ENCODE results near the gene ADAMTS20.

Gene ADAMTS20

DNA sequence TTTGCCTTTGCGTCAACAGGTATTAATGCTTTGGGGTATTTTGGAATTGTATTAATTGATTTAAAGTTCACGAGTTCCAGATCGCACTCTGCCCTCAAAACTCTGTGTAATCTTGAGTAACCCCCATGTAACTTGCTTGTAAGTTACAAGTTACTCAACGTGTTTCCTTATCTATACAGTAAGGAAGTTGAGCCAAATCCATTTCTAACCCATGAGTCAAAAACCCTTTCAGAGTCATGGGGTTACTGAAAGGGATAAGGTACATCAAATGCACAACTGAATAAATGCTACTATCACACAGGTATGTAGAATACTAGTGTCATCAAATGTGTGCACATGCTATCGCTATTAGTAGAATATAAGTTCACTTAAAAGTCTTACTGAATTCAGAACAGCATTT is 28.6 kb upstream of the ADAMTS20 start:
- no peak for DNase-seq (ENCODE audit: low read depth)
- TF ChIP-seq, protein P1, sequence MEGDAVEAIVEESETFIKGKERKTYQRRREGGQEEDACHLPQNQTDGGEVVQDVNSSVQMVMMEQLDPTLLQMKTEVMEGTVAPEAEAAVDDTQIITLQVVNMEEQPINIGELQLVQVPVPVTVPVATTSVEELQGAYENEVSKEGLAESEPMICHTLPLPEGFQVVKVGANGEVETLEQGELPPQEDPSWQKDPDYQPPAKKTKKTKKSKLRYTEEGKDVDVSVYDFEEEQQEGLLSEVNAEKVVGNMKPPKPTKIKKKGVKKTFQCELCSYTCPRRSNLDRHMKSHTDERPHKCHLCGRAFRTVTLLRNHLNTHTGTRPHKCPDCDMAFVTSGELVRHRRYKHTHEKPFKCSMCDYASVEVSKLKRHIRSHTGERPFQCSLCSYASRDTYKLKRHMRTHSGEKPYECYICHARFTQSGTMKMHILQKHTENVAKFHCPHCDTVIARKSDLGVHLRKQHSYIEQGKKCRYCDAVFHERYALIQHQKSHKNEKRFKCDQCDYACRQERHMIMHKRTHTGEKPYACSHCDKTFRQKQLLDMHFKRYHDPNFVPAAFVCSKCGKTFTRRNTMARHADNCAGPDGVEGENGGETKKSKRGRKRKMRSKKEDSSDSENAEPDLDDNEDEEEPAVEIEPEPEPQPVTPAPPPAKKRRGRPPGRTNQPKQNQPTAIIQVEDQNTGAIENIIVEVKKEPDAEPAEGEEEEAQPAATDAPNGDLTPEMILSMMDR (conservative IDR thresholded peaks at IDR 0.05; ENCODE audit: low read depth, low read length) = no peak
- H3K4me3 ChIP-seq (ENCODE audit: low read length) = no peak overlapping the region

DNA sequence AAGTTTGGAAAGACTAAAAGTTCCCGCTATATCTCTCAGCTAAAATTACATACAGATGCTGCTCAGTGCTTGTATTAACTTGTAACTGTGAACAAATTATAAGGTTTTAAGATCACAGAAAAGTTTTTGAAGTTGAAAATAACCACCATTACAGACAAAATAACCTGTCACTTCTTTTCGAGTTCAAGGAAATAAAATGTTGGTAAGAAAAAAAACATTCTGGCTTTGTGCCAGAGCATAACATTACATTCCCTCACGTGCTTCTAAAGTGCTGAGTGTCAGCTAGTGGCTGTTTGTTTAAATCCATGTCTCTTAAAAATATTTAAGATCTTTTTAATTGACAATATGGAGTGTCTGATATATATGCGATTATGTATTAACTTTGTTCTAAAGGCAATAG is 27.2 kb upstream of the ADAMTS20 start:
- TF ChIP-seq, protein P1 (conservative IDR thresholded peaks at IDR 0.05; ENCODE audit: low read depth, low read length) = no peak
- no peak for DNase-seq (ENCODE audit: low read depth)
- no peak overlapping the region for H3K4me3 ChIP-seq (ENCODE audit: low read length)

DNA sequence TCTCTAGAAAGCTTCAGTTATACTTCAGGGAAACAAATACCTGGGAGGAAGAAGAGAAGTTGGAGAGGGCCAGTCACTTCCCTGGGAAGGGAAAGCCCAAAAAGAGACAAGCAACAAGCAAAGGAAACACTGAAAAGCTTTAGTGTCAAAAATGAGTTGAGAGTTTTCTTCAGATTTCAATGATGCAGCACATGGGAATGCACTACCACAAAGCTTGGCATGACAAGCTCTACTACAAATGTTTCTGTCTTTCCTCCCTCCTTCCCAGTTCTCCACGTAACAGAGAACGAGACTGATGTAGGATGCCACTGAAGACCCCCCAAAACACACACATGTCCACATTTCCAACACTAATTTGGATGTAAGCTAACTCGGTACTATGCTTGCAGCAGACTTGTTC is 26.8 kb upstream of the ADAMTS20 start:
- TF ChIP-seq, protein P1 (conservative IDR thresholded peaks at IDR 0.05; ENCODE audit: low read depth, low read length) = no peak
- no peak for DNase-seq (ENCODE audit: low read depth)
- no peak overlapping the region for H3K4me3 ChIP-seq (ENCODE audit: low read length)

DNA sequence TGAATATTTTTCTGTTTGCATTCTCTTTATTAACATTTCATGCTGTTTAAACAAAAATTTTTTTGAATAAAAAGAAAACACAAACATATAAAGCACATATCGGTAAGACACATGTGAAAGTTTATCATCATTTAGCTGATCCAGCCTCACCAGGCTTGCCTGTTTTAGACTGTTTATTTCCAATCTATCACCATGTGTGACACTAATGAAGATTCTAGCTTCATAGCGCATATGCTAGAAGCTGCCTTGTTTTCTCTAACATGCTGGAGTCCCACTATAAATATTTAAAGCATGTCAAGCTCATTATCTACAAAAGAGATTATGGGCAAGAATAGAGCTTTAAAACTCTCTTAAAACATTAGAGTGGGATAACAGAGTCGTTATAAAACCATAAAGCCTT is 25.4 kb upstream of the ADAMTS20 start:
- no peak overlapping the region for H3K4me3 ChIP-seq (ENCODE audit: low read length)
- TF ChIP-seq, protein P1 (conservative IDR thresholded peaks at IDR 0.05; ENCODE audit: low read depth, low read length) = no peak
- no peak for DNase-seq (ENCODE audit: low read depth)

DNA sequence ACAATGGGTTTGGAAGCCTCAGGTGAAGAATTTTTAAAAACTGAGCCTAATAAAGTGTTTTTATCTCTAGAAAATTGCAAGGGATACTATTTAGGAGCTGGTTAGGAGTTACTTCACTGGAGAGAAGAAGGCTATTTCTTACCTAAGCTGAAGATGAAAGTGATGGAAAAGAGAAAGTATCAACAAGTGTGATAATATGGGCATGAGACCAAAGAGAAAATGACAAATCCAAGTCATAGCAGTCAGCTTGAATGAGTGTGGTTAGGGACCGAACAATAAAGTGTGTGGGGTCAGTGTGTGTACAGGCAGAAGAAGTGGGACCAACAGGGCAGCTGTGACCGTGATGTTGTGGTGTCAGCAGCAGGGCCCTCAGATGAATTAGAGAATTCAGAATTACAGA is 24.2 kb upstream of the ADAMTS20 start:
- TF ChIP-seq, protein P1 (conservative IDR thresholded peaks at IDR 0.05; ENCODE audit: low read depth, low read length) = no peak
- no peak for DNase-seq (ENCODE audit: low read depth)
- no peak overlapping the region for H3K4me3 ChIP-seq (ENCODE audit: low read length)

DNA sequence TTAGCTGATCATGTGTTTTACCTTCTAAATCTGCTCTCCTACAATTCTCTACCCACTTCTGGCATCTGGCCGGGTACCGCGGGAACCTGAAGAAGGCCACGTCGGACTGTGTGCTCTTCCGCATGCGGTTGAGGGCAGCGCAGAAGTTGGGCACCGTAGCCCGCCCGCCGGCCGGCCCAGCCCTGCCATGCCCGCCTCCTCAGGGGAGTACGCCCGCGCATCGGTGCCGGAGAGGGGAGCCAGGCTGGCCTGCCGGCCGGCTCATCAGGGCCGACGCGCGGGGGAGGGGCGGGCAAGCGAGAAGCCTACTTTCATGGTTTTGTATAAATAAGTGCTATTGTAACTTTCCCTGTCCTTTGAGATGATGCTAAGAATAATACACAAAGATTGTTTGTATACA is 19.9 kb upstream of the ADAMTS20 start:
- DNase-seq (ENCODE audit: low read depth) = no peak
- H3K4me3 ChIP-seq (ENCODE audit: low read length) = no peak overlapping the region
- TF ChIP-seq, protein P1 (conservative IDR thresholded peaks at IDR 0.05; ENCODE audit: low read depth, low read length) = no peak

DNA sequence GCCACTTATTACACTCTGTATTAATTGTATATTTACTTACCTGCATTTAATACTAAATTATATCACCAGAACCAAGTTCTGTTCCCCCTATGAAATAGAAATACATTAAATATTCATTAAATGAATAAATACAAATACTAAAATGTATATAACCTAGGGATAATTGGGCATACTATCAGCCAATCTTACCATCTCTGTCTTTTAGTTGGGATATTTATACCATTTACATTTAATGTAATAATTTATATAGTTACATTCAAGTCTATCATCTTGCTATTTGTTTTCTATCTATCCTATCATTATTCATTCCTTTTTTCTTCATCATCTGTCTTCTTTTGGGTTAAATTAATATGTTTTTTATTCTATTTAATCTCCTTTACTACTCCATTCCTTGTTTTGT is 4.1 kb upstream of the ADAMTS20 start:
- no peak for DNase-seq (ENCODE audit: low read depth)
- TF ChIP-seq, protein P1 (conservative IDR thresholded peaks at IDR 0.05; ENCODE audit: low read depth, low read length) = no peak
- H3K4me3 ChIP-seq (ENCODE audit: low read length) = no peak overlapping the region

Measured in retinal pigment epithelial cell (primary cell).